NCI-H345 treated with DMSO at 0.1 percent for 48 hours (cell line): ENCODE data around the gene PIK3R3.
A peak's percentile ranks its signal among the peaks of the same experiment; 100 is the strongest.

Experiments used
- DNase-seq: peaks from one replicate; lab custom pipeline; 2025; ENCODE audit not compliant: unreplicated experiment; lab: John Stamatoyannopoulos, UW

PIK3R3 gene

GRCh38 chr1:46132529-46133180, at the start of gene PIK3R3:
PIK3R3 (minus strand) TSS chr1:46132629; CDS start chr1:46131952, 677 bp downstream.
- peak; percentile 97 for DNase-seq

GRCh38 chr1:46181343-46182260, 49.2 kb upstream of the PIK3R3 start:
- DNase-seq: no peak

GRCh38 chr1:46180082-46180616, 47.7 kb upstream of the PIK3R3 start:
- DNase-seq: no peak

DNA sequence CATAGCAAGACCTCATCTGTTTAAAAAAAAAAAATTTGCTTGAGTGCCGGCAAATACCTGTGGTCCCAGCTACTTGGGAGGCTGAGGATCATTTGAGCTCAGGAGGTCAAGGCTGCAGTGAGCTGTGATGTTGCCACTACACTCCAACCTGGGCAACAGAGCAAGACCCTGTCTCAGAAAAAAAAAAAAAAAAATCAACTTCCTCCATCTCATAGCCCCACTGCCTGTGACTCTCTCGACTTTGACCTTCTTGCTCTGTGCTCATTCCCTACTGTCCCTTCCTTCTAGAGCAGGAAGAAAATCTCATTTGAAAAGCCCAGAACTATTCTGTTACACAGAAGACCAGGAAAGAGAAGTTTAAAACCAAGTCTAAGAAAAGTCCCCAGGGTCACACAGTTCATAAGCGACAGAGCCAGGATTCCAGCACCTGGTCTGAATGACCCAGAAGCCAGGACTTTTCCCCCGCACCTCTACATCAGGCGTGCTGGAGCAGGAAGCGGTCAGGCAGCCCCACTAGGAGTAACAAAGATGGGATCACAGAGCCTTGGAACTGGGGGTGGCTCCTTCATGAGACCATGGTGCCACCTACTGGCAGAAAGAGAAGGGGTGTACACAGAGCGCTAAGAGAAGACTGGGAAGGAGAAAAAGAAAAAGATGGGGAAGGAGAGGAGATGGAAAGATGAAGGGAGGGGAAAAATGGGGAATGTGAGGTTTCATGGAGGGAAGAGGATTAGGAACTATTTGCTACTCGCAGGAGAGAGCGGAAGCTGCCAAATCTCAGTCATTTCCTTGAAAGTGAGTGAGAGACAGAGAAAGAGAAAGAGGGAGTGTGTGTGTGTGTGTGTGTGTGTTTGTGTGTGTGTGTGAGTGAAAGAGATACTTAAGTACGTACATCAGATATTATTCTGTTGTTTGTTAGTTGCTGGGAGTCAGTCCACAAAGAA, 47.0 kb upstream of the PIK3R3 start:
- DNase-seq: peak; percentile 71

DNA sequence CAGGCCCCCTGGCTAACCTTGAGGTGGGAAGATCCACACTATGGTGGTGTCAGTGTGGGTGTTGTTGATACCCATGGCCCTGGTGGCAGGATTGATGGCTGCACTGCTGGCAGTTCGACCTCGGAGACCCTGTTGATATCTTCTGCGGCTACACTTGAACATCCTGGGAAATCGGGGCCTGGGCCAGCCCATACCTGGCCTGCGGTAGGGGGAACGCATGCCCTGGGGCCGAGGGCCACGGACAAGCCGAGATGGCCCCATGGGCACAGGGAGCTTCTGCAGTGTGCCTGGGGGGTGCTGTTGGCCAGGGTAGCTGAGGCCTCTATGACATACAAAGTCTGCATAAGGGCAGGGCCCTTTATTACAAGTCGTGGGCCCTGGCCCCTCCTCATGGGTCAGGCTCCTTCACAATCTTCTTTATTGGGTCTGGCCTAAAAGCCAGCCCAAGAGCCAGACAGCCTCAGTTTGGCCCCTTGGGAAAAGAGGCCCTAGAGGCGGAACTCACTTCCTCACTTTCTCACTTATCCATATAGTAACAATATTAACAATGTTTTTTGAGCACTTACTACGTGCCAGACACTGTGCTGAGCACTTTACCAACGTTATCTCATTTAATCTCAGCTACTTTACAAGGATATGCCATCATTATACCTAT, 43.9 kb upstream of the PIK3R3 start, which contains the start of gene P3R3URF:
P3R3URF (minus strand) TSS at position 278 of the 655 bp plus-strand sequence; CDS start at position 261, 17 bp downstream.
- DNase-seq: no peak

GRCh38 chr1:46175243-46175642, 42.8 kb upstream of the PIK3R3 start:
- DNase-seq: no peak

DNA sequence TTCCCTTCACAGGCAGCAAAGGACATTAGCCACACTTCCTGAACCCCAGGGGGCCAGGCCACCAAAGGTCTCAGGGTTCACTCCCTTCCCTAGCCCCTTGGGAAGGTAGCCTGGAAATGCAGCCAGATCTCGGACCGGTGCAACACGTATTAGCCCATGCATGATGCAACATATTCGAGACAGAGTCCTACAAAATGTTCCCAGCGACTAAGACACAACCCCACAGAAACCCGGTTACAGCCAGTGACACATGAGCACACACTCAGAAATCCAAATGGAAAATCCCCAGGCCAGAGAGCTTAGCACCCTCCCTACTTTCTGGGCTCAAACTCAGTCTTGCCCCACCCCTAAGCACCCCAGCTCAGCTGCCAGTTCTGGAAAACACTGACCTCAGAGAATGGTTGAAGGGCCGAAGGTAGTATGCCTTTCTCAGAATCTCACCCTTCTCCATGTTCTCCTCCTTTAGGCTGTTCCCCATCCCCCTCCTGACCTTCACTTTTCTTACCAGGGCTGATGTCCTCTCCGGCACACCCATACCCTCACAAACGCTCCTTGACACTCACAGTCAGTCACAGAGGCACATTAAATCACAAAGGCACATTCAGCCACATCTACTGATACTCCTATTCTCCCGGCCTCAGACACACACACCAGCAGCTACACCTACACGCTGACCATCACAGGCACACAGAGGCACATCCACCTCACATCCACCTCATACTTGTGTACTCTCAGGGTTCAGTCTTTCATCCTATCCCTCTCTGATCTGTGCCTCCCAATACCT, 42.2 kb upstream of the PIK3R3 start, which contains the start of gene TSPAN1:
TSPAN1 (plus strand) TSS at position 640 of the 784 bp plus-strand sequence. CDS start 6,021 bp downstream, outside the sequence.
- no peak for DNase-seq

GRCh38 chr1:46173361-46173856, 41.0 kb upstream of the PIK3R3 start:
- no peak for DNase-seq

DNA sequence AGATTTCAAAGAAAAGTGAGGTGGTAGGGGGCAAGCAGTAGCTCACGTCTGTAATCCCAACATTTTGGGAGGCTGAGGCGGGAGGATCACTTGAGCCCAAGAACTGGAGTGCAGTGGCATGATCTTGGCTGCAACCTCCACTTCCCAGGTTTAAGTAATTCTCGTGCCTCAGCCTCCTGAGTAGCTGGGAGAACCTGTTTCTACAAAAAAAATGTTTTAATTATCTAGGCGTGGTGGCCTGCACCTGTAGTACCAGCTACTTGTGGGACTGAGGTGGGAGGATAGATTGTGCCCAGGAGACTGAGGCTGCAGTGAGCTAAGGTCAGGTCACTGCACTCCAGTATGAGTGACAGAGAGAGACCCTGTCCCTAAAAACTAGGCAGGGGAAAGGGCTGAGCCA, 39.9 kb upstream of the PIK3R3 start:
- DNase-seq: no peak

GRCh38 chr1:46171871-46172270, 39.4 kb upstream of the PIK3R3 start:
- DNase-seq: no peak

- DNase-seq: no peak
Measured at GRCh38 chr1:46171351-46171750, 38.9 kb upstream of the PIK3R3 start.

GRCh38 chr1:46169811-46170454, 37.5 kb upstream of the PIK3R3 start:
- DNase-seq: no peak

GRCh38 chr1:46168477-46168876, 36.0 kb upstream of the PIK3R3 start:
- DNase-seq: no peak

- no peak for DNase-seq
Measured at GRCh38 chr1:46166521-46167462, 34.4 kb upstream of the PIK3R3 start.

- no peak for DNase-seq
Measured at GRCh38 chr1:46160212-46160611, 27.8 kb upstream of the PIK3R3 start.

- DNase-seq: no peak
Measured at GRCh38 chr1:46159516-46159915, 27.1 kb upstream of the PIK3R3 start.
